Lower leg skin (tissue), 3 donors: Measurements from ENCODE around the gene CD69.

ENCODE experiments used
- POLR2A ChIP-seq, 2 donors: fragments of 450-650 bp; IDR thresholded peaks; one replicate each; pipeline ENCODE4 v1.6.1; 2016 to 2017; ENCODE audit warnings: antibody characterized with exemption in 2 of 2, mild to moderate bottlenecking in 1 of 2, moderate library complexity in 1 of 2
- TF ChIP-seq, protein P1 (sequence below), 3 donors: fragments of 450-650 bp; IDR thresholded peaks; one replicate each; pipeline ENCODE4 v1.5.1; 2016; ENCODE audit warnings: antibody characterized with exemption in 3 of 3, mild to moderate bottlenecking in 3 of 3, moderate library complexity in 2 of 3

GRCh38 chr12:9757433-9758025, 3.2 kb downstream of the CD69 start:
- TF ChIP-seq, protein P1, sequence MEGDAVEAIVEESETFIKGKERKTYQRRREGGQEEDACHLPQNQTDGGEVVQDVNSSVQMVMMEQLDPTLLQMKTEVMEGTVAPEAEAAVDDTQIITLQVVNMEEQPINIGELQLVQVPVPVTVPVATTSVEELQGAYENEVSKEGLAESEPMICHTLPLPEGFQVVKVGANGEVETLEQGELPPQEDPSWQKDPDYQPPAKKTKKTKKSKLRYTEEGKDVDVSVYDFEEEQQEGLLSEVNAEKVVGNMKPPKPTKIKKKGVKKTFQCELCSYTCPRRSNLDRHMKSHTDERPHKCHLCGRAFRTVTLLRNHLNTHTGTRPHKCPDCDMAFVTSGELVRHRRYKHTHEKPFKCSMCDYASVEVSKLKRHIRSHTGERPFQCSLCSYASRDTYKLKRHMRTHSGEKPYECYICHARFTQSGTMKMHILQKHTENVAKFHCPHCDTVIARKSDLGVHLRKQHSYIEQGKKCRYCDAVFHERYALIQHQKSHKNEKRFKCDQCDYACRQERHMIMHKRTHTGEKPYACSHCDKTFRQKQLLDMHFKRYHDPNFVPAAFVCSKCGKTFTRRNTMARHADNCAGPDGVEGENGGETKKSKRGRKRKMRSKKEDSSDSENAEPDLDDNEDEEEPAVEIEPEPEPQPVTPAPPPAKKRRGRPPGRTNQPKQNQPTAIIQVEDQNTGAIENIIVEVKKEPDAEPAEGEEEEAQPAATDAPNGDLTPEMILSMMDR (IDR thresholded peaks at IDR 0.05), result no peak
- TF ChIP-seq POLR2A (IDR thresholded peaks at IDR 0.05), result no peak
